ENCODE data around the gene TMEM62. TPM values are rescaled to one million over a fixed set of nuclear protein-coding genes. Genes with fewer than 3 reads are reported as not detected.
"Not testable (repeated sequence)": the region's sequence is repeated elsewhere in the genome, so short reads cannot be mapped to it uniquely, and the experiment has no call there.

The TMEM62 gene
- total and polyA plus RNA-seq, 2 of the 8 experiments (the other 6 are each of a cell fraction or from before 2014, with no cell fraction given): 2.0 to 4.0 TPM

DNA sequence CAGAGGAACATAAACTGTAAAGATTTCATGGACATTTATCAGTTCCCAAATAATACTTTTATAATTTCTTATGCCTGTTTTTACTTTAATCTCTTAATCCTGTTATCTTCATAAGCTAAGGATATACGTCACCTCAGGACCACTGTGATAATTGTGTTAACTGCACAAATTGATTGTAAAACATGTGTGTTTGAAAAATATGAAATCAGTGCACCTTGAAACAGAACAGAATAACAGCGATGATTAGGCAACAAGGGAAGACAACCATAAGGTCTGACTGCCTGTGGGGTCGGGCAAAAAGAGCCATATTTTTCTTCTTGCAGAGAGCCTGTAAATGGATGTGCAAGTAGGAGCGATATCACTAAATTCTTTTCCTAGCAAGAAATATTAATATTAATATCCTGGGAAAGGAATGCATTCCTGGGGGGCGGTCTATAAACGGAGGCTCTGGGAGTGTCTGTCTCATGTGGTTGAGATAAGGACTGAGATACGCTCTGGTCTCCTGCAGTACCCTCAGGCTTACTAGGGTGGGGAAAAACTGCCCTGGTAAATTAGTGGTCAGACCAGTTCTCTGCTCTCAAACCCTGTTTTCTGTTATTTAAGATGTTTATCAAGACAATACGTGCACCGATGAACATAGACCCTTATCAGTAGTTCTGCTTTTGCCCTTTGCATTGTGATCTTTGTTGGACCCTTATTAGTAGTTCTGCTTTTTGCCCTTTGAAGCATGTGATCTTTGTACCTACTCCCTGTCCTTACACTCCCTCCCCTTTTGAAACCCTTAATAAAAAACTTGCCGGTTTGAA lies 5.0 kb upstream of the TMEM62 start:
- H3K56ac ChIP-seq (replicated peaks; ENCODE audit: insufficient read length, low read depth, low read length); H2BK120ac ChIP-seq (replicated peaks; ENCODE audit: low read depth, low read length); H3K27me3 ChIP-seq (replicated peaks in 1 of 4; ENCODE audit: control insufficient read depth in 3 of 4, extremely low read depth in 1 of 4, insufficient read depth in 3 of 4, low read length in 3 of 4); H3K9ac ChIP-seq (replicated peaks in 1 of 4; ENCODE audit: extremely low read depth in 1 of 4, low read depth in 3 of 4, low read length in 3 of 4); H3K4me3 ChIP-seq (ENCODE audit: extremely low read depth in 1 of 4, insufficient read depth in 2 of 4, low read depth in 3 of 4, low read length in 4 of 4); H2AK5ac ChIP-seq (ENCODE audit: low read depth, low read length); H3K79me2 ChIP-seq (ENCODE audit: control insufficient read depth in 1 of 2, insufficient read depth in 2 of 2, low read length in 2 of 2); CTCF ChIA-PET (ENCODE audit: partially characterized antibody); H3K27ac ChIP-seq (ENCODE audit: low read depth, low read length); H3K23me2 ChIP-seq (ENCODE audit: low read depth, low read length); H3K4ac ChIP-seq (replicated peaks; ENCODE audit: insufficient read length, low read depth, low read length); H3K79me1 ChIP-seq (ENCODE audit: low read depth, low read length); H3K23ac ChIP-seq (ENCODE audit: insufficient read length); POLR2A ChIA-PET (ENCODE audit: partially characterized antibody); H4K5ac ChIP-seq (ENCODE audit: insufficient read length, low read depth, low read length); H3K18ac ChIP-seq (ENCODE audit: extremely low read depth, low read length); H2BK20ac ChIP-seq (ENCODE audit: low read length); H2BK5ac ChIP-seq (ENCODE audit: low read depth, low read length); FAIRE-seq; H2BK12ac ChIP-seq (ENCODE audit: low read depth, low read length); H4K91ac ChIP-seq (replicated peaks; ENCODE audit: insufficient read length, low read length); H3K9me3 ChIP-seq (ENCODE audit: insufficient read depth in 2 of 2, low read depth in 1 of 2, low read length in 1 of 2); DNase-seq (ENCODE audit: low read depth in 1 of 2, low spot score in 2 of 2); H4K20me1 ChIP-seq (replicated peaks in 1 of 2; ENCODE audit: control insufficient read depth in 1 of 2, insufficient read depth in 2 of 2, low read length in 2 of 2); H3K14ac ChIP-seq (ENCODE audit: insufficient read length); H2BK15ac ChIP-seq (ENCODE audit: low read length); H3K4me2 ChIP-seq (ENCODE audit: insufficient read depth in 1 of 2, low read depth in 2 of 2, low read length in 2 of 2); H2AFZ ChIP-seq (ENCODE audit: low read length); H3K4me1 ChIP-seq (replicated peaks in 1 of 4; ENCODE audit: control insufficient read depth in 3 of 4, insufficient read depth in 4 of 4, low read length in 3 of 4); H3K36me3 ChIP-seq (ENCODE audit: control insufficient read depth in 2 of 4, insufficient read depth in 4 of 4, low read length in 3 of 4); H4K8ac ChIP-seq (ENCODE audit: extremely low read depth, insufficient read depth, low read length): not testable (repeated sequence)
- peak in 1 of 2 experiments; percentile 40; a peak in 1 of 3 replicates for TF ChIP-seq EP300 (IDR thresholded peaks at IDR 0.05; ENCODE audit: borderline replicate concordance in 1 of 2, low read depth in 2 of 2, low read length in 2 of 2)
- WGBS, 2 experiments (ENCODE audit: extremely low coverage in 1 of 2, insufficient coverage in 1 of 2, insufficient read length in 1 of 2, insufficient replicate concordance in 2 of 2, low coverage in 1 of 2, low lambda C conversion rate in 2 of 2, missing lambda C conversion rate in 1 of 2): 78% methylated on average over 10 of the region's 10 CpGs; no CpG with 5 or more reads in 1 of the 2 experiments
